Measurements from ENCODE around the gene IAH1.

DNA sequence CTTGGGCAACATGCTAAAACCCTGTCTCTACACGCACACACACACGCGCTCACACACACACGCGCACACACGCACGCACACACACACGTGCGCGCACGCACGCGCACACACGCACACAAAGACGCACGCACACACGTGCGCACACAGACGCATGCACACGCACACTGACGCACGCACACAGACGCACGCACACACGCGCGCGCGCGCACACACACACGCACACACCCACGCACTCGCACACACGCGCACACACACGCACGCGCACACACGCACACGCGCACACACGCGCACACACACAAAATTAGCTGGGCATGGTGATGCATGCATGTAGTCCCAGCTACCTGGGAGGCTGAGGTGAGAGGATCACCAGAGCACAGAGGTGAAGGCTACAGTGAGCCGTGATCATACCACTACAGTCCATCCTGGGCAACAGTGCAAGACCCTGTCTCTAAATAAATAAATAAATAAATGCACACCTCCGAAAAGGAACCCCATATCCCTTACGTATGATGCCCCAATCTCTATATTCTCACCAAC is 8.1 kb upstream of the IAH1 start:
- no peak for TF ChIP-seq ATF3 (IDR thresholded peaks at IDR 0.05)
- no peak for TF ChIP-seq ATF3 (CRISPR knock-in tag; conservative IDR thresholded peaks at IDR 0.05)
- TF ChIP-seq, protein P1, sequence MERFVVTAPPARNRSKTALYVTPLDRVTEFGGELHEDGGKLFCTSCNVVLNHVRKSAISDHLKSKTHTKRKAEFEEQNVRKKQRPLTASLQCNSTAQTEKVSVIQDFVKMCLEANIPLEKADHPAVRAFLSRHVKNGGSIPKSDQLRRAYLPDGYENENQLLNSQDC (CRISPR knock-in tag; IDR thresholded peaks at IDR 0.05), result no peak
- TF ChIP-seq MYNN (IDR thresholded peaks at IDR 0.05), result peak; percentile 47; the same call in 1 of the 2 replicates
- no peak for TF ChIP-seq MYNN (CRISPR knock-in tag; IDR thresholded peaks at IDR 0.05)
- no peak for TF ChIP-seq CHD4 (IDR thresholded peaks at IDR 0.05; ENCODE audit: insufficient read depth, insufficient replicate concordance, low read depth, low read length, poor library complexity, severe bottlenecking)
- no peak for TF ChIP-seq SP1 (CRISPR knock-in tag; IDR thresholded peaks at IDR 0.05)
- no peak for TF ChIP-seq FOXK1 (CRISPR knock-in tag; IDR thresholded peaks at IDR 0.05; ENCODE audit: borderline replicate concordance)
- TF ChIP-seq SIRT6 (IDR thresholded peaks at IDR 0.05; ENCODE audit: low read depth, low read length), result no peak
- TF ChIP-seq, protein P2, sequence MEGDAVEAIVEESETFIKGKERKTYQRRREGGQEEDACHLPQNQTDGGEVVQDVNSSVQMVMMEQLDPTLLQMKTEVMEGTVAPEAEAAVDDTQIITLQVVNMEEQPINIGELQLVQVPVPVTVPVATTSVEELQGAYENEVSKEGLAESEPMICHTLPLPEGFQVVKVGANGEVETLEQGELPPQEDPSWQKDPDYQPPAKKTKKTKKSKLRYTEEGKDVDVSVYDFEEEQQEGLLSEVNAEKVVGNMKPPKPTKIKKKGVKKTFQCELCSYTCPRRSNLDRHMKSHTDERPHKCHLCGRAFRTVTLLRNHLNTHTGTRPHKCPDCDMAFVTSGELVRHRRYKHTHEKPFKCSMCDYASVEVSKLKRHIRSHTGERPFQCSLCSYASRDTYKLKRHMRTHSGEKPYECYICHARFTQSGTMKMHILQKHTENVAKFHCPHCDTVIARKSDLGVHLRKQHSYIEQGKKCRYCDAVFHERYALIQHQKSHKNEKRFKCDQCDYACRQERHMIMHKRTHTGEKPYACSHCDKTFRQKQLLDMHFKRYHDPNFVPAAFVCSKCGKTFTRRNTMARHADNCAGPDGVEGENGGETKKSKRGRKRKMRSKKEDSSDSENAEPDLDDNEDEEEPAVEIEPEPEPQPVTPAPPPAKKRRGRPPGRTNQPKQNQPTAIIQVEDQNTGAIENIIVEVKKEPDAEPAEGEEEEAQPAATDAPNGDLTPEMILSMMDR (IDR thresholded peaks at IDR 0.05 in 2 of 3, conservative IDR thresholded peaks at IDR 0.05 in 1 of 3; ENCODE audit: insufficient read depth in 2 of 3, low read depth in 1 of 3, low read length in 3 of 3), result no peak
- no peak for TF ChIP-seq CREB1 (IDR thresholded peaks at IDR 0.05)
- no peak for TF ChIP-seq CREB1 (CRISPR knock-in tag; IDR thresholded peaks at IDR 0.05)

Data from K562 (cell line).